B cell (primary cell): Measurements from ENCODE around the gene TAF1B.

Experiments
- EZH2 ChIP-seq: IDR thresholded peaks from 2 replicates; pipeline ENCODE4 v1.6.1; 2012; ENCODE audit warnings: borderline replicate concordance, low read depth, mild to moderate bottlenecking, moderate library complexity, low read length; ENCODE audit not compliant: insufficient read depth, poor library complexity, severe bottlenecking
- TF ChIP-seq, protein P1 (sequence below): fragments of 200-600 bp; IDR thresholded peaks from one replicate; pipeline ENCODE4 v1.8.0; 2022; ENCODE audit warnings: antibody characterized with exemption, mild to moderate bottlenecking

DNA sequence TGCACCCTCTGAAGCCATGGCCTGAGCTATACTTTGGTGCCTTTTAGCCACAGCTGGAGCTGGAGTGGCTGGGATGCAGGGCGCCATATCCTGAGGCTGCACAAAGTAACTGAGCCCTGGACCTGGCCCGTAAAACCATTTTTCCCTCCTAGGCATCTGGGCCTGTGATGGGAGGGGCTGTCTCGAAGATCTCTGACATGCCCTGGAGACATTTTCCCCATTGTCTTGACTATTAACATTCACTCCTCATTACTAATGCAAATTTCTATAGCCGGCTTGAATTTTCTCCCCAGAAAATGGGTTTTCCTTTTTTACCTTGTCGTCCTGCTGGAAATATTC is 15.4 kb downstream of the TAF1B start:
- no peak for TF ChIP-seq EZH2
- TF ChIP-seq, protein P1, sequence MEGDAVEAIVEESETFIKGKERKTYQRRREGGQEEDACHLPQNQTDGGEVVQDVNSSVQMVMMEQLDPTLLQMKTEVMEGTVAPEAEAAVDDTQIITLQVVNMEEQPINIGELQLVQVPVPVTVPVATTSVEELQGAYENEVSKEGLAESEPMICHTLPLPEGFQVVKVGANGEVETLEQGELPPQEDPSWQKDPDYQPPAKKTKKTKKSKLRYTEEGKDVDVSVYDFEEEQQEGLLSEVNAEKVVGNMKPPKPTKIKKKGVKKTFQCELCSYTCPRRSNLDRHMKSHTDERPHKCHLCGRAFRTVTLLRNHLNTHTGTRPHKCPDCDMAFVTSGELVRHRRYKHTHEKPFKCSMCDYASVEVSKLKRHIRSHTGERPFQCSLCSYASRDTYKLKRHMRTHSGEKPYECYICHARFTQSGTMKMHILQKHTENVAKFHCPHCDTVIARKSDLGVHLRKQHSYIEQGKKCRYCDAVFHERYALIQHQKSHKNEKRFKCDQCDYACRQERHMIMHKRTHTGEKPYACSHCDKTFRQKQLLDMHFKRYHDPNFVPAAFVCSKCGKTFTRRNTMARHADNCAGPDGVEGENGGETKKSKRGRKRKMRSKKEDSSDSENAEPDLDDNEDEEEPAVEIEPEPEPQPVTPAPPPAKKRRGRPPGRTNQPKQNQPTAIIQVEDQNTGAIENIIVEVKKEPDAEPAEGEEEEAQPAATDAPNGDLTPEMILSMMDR, result no peak
